Measurements from ENCODE around the gene PLCD3. TPM values are rescaled to one million over a fixed set of nuclear protein-coding genes. Genes with fewer than 3 reads are reported as not detected.

Gene PLCD3
- total and polyA plus RNA-seq, 9 of the 15 experiments (the other 6 are each of a cell fraction or from before 2014, with no cell fraction given) = 0.20 to 22.6 (median 7.5) TPM

GRCh38 chr17:45144199-45145034 is 12.1 kb upstream of the PLCD3 start (continued):
- TF ChIP-seq, protein P1, sequence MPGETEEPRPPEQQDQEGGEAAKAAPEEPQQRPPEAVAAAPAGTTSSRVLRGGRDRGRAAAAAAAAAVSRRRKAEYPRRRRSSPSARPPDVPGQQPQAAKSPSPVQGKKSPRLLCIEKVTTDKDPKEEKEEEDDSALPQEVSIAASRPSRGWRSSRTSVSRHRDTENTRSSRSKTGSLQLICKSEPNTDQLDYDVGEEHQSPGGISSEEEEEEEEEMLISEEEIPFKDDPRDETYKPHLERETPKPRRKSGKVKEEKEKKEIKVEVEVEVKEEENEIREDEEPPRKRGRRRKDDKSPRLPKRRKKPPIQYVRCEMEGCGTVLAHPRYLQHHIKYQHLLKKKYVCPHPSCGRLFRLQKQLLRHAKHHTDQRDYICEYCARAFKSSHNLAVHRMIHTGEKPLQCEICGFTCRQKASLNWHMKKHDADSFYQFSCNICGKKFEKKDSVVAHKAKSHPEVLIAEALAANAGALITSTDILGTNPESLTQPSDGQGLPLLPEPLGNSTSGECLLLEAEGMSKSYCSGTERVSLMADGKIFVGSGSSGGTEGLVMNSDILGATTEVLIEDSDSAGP (CRISPR knock-in tag; IDR thresholded peaks at IDR 0.05) = no peak
- TF ChIP-seq ZNF780A (CRISPR knock-in tag; IDR thresholded peaks at IDR 0.05) = no peak
- TF ChIP-seq BMI1 (IDR thresholded peaks at IDR 0.05; ENCODE audit: low read length) = no peak
- TF ChIP-seq NCOA6 (IDR thresholded peaks at IDR 0.05) = peak; percentile 62; the same call in 1 of the 2 replicates
- TF ChIP-seq KDM2B (CRISPR knock-in tag; IDR thresholded peaks at IDR 0.05) = 0 out of 2 replicates have a peak, but pooled peaks have one; percentile 10
- TF ChIP-seq ELF1 (tag; IDR thresholded peaks at IDR 0.05) = no peak
- TF ChIP-seq RREB1 (CRISPR knock-in tag; IDR thresholded peaks at IDR 0.05) = no peak
- no peak for TF ChIP-seq PRMT5 (CRISPR knock-in tag; IDR thresholded peaks at IDR 0.05)
- no peak for TF ChIP-seq ZNF77 (CRISPR knock-in tag; IDR thresholded peaks at IDR 0.05)
- peak; percentile 20 for TF ChIP-seq RBBP5 (IDR thresholded peaks at IDR 0.05; ENCODE audit: borderline replicate concordance, insufficient read depth, low read length, poor library complexity, severe bottlenecking)
- TF ChIP-seq MTF1 (CRISPR knock-in tag; IDR thresholded peaks at IDR 0.05; ENCODE audit: borderline replicate concordance) = no peak

Data from K562 (cell line).